H1 (cell line): ENCODE data around the gene GPT2. TPM values are rescaled to one million over a fixed set of nuclear protein-coding genes. Genes with fewer than 3 reads are reported as not detected.
A peak's percentile ranks its signal among the peaks of the same experiment; 100 is the strongest.

ENCODE experiments used
- CTCF ChIA-PET: fragments of 300-600 bp; sonication (Branson Sonifier 250); formaldehyde crosslinking; loops from one replicate; lab custom pipeline; 2021; ENCODE audit not compliant: partially characterized antibody; lab: Charles Lee
- POLR2A ChIA-PET: fragments of 300-600 bp; sonication (Branson Sonifier 250); formaldehyde crosslinking; loops from one replicate; lab custom pipeline; 2021; ENCODE audit warnings: inconsistent platforms; ENCODE audit not compliant: partially characterized antibody; lab: Charles Lee
- DNase-seq, 2 experiments: peaks; one replicate each; pipeline versions ENCODE4 v3.0.0 to v3.0.0-alpha.2; 2010 to 2022; ENCODE audit warnings: low spot score in 2 of 2, low read depth in 1 of 2, mixed read lengths in 1 of 2
- FAIRE-seq: peaks from 2 replicates; lab custom pipeline; 2011; peaks lifted over from hg19 to GRCh38; lab: Jason Lieb, UNC
- H2AFZ ChIP-seq: 2 replicates; pipeline ENCODE4 v1.8.1; 2012; ENCODE audit warnings: low read length, inconsistent platforms
- H2AK5ac ChIP-seq: 2 replicates; pipeline ENCODE4 v1.6.1; 2013; ENCODE audit warnings: low read depth, low read length
- H2BK120ac ChIP-seq: replicated peaks from 2 replicates; pipeline ENCODE3; 2013; ENCODE audit warnings: low read depth, low read length, inconsistent platforms
- H2BK12ac ChIP-seq: 2 replicates; pipeline ENCODE4 v1.6.1; 2013; ENCODE audit warnings: low read depth, low read length
- H2BK15ac ChIP-seq: 2 replicates; pipeline ENCODE4 v1.6.1; 2013; ENCODE audit warnings: low read length
- H2BK20ac ChIP-seq: 2 replicates; pipeline ENCODE4 v1.6.1; 2013; ENCODE audit warnings: low read length
- H2BK5ac ChIP-seq: 2 replicates; pipeline ENCODE4 v1.6.1; 2013; ENCODE audit warnings: low read depth, low read length
- H3K14ac ChIP-seq: 2 replicates; pipeline ENCODE4 v1.6.1; 2013; ENCODE audit warnings: inconsistent platforms; ENCODE audit not compliant: insufficient read length
- H3K18ac ChIP-seq: 2 replicates; pipeline ENCODE4 v1.6.1; 2013; ENCODE audit warnings: low read length; ENCODE audit errors: extremely low read depth
- H3K23ac ChIP-seq: 2 replicates; pipeline ENCODE4 v1.6.1; 2013; ENCODE audit warnings: inconsistent platforms; ENCODE audit not compliant: insufficient read length
- H3K23me2 ChIP-seq: 2 replicates; pipeline ENCODE4 v1.6.1; 2013; ENCODE audit warnings: low read depth, low read length
- H3K27ac ChIP-seq: 2 replicates; pipeline ENCODE4 v1.6.1; 2011; ENCODE audit warnings: low read depth, low read length, inconsistent platforms
- H3K27me3 ChIP-seq, 4 experiments: replicated peaks in 1 of 4; 1 replicate in 1 of 4; 2 replicates in 3 of 4; pipeline versions ENCODE4 v1.6.1 to v1.8.1; 2011 to 2013; ENCODE audit warnings: low read length in 3 of 4, mild to moderate bottlenecking in 3 of 4, inconsistent platforms in 2 of 4, mixed read lengths in 2 of 4, moderate library complexity in 1 of 4; ENCODE audit not compliant: control insufficient read depth in 3 of 4, insufficient read depth in 3 of 4; ENCODE audit errors: extremely low read depth in 1 of 4
- H3K36me3 ChIP-seq, 4 experiments: 2 replicates each; pipeline versions ENCODE4 v1.6.1 to v1.8.1; 2011 to 2013; ENCODE audit warnings: mild to moderate bottlenecking in 4 of 4, low read length in 3 of 4, moderate library complexity in 2 of 4, control low read depth in 1 of 4, inconsistent platforms in 1 of 4; ENCODE audit not compliant: insufficient read depth in 4 of 4, control insufficient read depth in 2 of 4
- H3K4ac ChIP-seq: replicated peaks from 2 replicates; pipeline ENCODE3; 2013; ENCODE audit warnings: low read length, low read depth, mixed read lengths, inconsistent platforms; ENCODE audit not compliant: insufficient read length
- H3K4me1 ChIP-seq, 4 experiments: replicated peaks in 1 of 4; 1 replicate in 1 of 4; 2 replicates in 3 of 4; pipeline versions ENCODE4 v1.6.1 to v1.8.1; 2011 to 2013; ENCODE audit warnings: low read length in 3 of 4, inconsistent platforms in 2 of 4, mixed read lengths in 1 of 4; ENCODE audit not compliant: insufficient read depth in 4 of 4, control insufficient read depth in 3 of 4
- H3K4me2 ChIP-seq, 2 experiments: 2 replicates each; pipeline versions ENCODE4 v1.6.1 to v1.8.1; 2011 to 2013; ENCODE audit warnings: low read depth in 2 of 2, low read length in 2 of 2, control low read depth in 1 of 2, inconsistent platforms in 1 of 2, mild to moderate bottlenecking in 1 of 2; ENCODE audit not compliant: insufficient read depth in 1 of 2
- H3K4me3 ChIP-seq, 4 experiments: fragments of 200-600, 300-600 bp in 1 of 4; sonication (generic), shearing (Covaris generic), sonication (Bioruptor Twin) in 1 of 4; 2 replicates each; pipeline versions ENCODE4 v1.5.1 to v1.8.1; 2011 to 2016; ENCODE audit warnings: low read length in 4 of 4, low read depth in 3 of 4, control low read depth in 2 of 4, inconsistent platforms in 2 of 4, mild to moderate bottlenecking in 2 of 4, mixed read lengths in 1 of 4, moderate library complexity in 1 of 4; ENCODE audit not compliant: insufficient read depth in 2 of 4; ENCODE audit errors: extremely low read depth in 1 of 4
- H3K56ac ChIP-seq: replicated peaks from 2 replicates; pipeline ENCODE3; 2013; ENCODE audit warnings: low read depth, mild to moderate bottlenecking, mixed read lengths, low read length, inconsistent platforms; ENCODE audit not compliant: insufficient read length
- H3K79me1 ChIP-seq: 2 replicates; pipeline ENCODE4 v1.6.1; 2013; ENCODE audit warnings: low read depth, low read length, control low read depth
- H3K79me2 ChIP-seq, 2 experiments: 2 replicates each; pipeline versions ENCODE4 v1.6.1 to v1.8.1; 2012 to 2013; ENCODE audit warnings: low read length in 2 of 2, mild to moderate bottlenecking in 2 of 2, inconsistent platforms in 1 of 2; ENCODE audit not compliant: insufficient read depth in 2 of 2, control insufficient read depth in 1 of 2
- H3K9ac ChIP-seq, 4 experiments: replicated peaks in 1 of 4; 1 replicate in 1 of 4; 2 replicates in 3 of 4; pipeline versions ENCODE4 v1.6.1 to v1.8.1; 2011 to 2013; ENCODE audit warnings: low read depth in 3 of 4, low read length in 3 of 4, control low read depth in 2 of 4, mild to moderate bottlenecking in 2 of 4, moderate library complexity in 2 of 4, inconsistent platforms in 1 of 4; ENCODE audit errors: extremely low read depth in 1 of 4
- H3K9me3 ChIP-seq, 2 experiments: 2 replicates each; pipeline versions ENCODE4 v1.6.1 to v1.8.1; 2012 to 2013; ENCODE audit warnings: mild to moderate bottlenecking in 2 of 2, moderate library complexity in 2 of 2, control low read depth in 1 of 2, inconsistent platforms in 1 of 2, low read depth in 1 of 2, low read length in 1 of 2, mixed read lengths in 1 of 2; ENCODE audit not compliant: insufficient read depth in 2 of 2
- H4K20me1 ChIP-seq, 2 experiments: replicated peaks in 1 of 2; 2 replicates each; pipeline versions ENCODE3 to v1.8.1; 2011 to 2013; ENCODE audit warnings: inconsistent platforms in 2 of 2, low read length in 2 of 2, mild to moderate bottlenecking in 1 of 2; ENCODE audit not compliant: insufficient read depth in 2 of 2, control insufficient read depth in 1 of 2
- H4K5ac ChIP-seq: 2 replicates; pipeline ENCODE4 v1.6.1; 2013; ENCODE audit warnings: low read length, low read depth, mixed read lengths, inconsistent platforms; ENCODE audit not compliant: insufficient read length
- H4K8ac ChIP-seq: 2 replicates; pipeline ENCODE4 v1.8.0; 2013; ENCODE audit warnings: mild to moderate bottlenecking, moderate library complexity, low read length, inconsistent platforms; ENCODE audit not compliant: insufficient read depth; ENCODE audit errors: extremely low read depth
- H4K91ac ChIP-seq: replicated peaks from 2 replicates; pipeline ENCODE3; 2013; ENCODE audit warnings: low read length, mixed read lengths, inconsistent platforms; ENCODE audit not compliant: insufficient read length
- POLR2A ChIP-seq, 2 experiments: IDR thresholded peaks; 1 replicate in 1 of 2; 2 replicates in 1 of 2; pipeline ENCODE4 v1.6.1; 2011; ENCODE audit warnings: low read depth in 2 of 2, low read length in 2 of 2, mild to moderate bottlenecking in 2 of 2; ENCODE audit errors: control extremely low read depth in 1 of 2
- POLR2AphosphoS5 ChIP-seq: IDR thresholded peaks from 2 replicates; pipeline ENCODE4 v1.6.1; 2011; ENCODE audit warnings: low read depth, low read length
- SUZ12 ChIP-seq: fragments of 200-600 bp; sonication (generic); IDR thresholded peaks from 2 replicates; pipeline ENCODE4 v1.6.1; 2012; ENCODE audit warnings: mild to moderate bottlenecking, inconsistent platforms, low read length, moderate library complexity, mixed read lengths
- WGBS, 2 experiments: shearing (Covaris generic) in 1 of 2; methylation state at CpG; one replicate each; pipeline versions ENCODE4 v1.1.6 to v1.1.7; 2013 to 2015; ENCODE audit warnings: low lambda C conversion rate in 2 of 2, mixed read lengths in 2 of 2, inconsistent platforms in 1 of 2, low coverage in 1 of 2, missing lambda C conversion rate in 1 of 2; ENCODE audit not compliant: insufficient replicate concordance in 2 of 2, insufficient coverage in 1 of 2, insufficient read length in 1 of 2; ENCODE audit errors: extremely low coverage in 1 of 2, missing lambda C conversion rate in 1 of 2; 5-methylcytosine and 5-hydroxymethylcytosine counted together
- polyA plus RNA-seq, 7 experiments: library from polyadenylated mRNA; depleted of rRNA in 3 of 7; stranded (reverse) in 5 of 7; unstranded in 2 of 7; fragments of >200 nt in 5 of 7; fragments of 200-250 nt in 2 of 7; gene quantifications; 1 replicate in 5 of 7; 2 replicates in 1 of 7; 4 replicates in 1 of 7; pipeline versions ENCODE4 v1.2.1 to v1.2.3, GENCODE V29; 2011 to 2013; ENCODE audit warnings: missing spikeins in 2 of 7, mixed read lengths in 2 of 7
- total RNA-seq: library from RNA; stranded (reverse); fragmentation: NEBNext Ultra II Directional; extraction: Animal tissue kit (Norgen Biotek cat#: 25700); gene quantifications from 2 replicates; pipeline ENCODE4 v1.2.1, GENCODE V29; 2021

GPT2 gene
- total and polyA plus RNA-seq, 2 of the 8 experiments (the other 6 are each of a cell fraction or from before 2014, with no cell fraction given) = 71.6 to 94.1 TPM

GRCh38 chr16:46882940-46883307 is 1.2 kb upstream of the GPT2 start:
- H3K4me1 ChIP-seq = peaks cover 8 to 31% (median 18%) of the 10 kb centered on the region in 4 experiments
- no peak overlapping the region for H4K8ac ChIP-seq
- DNase-seq (no peak), FAIRE-seq (no peak)
- 0 out of 7 replicates have a peak overlapping the region, but pooled peaks of 1 of the 4 experiments have one; percentile 56 for H3K9ac ChIP-seq
- H3K4me3 ChIP-seq = peak overlapping the region in 1 of 4 experiments; percentile 95; a peak in 2 of 8 replicates
- peak in 1 of 2 experiments; percentile 43; a peak in 1 of 3 replicates for TF ChIP-seq POLR2A (IDR thresholded peaks at IDR 0.05; ENCODE audit: control extremely low read depth in 1 of 2, low read depth in 2 of 2, low read length in 2 of 2)
- TF ChIP-seq POLR2AphosphoS5 = 0 out of 2 replicates have a peak, but pooled peaks have one; percentile 24
- no peak for TF ChIP-seq SUZ12
- ChIA-PET CTCF (interaction anchor here (2.1 to 5.7 kb wide), 2 partner anchors 24 to 29 kb away, joined by 8 to 25 read pairs; no protein-coding TSS in a partner anchor), POLR2A (interaction anchor here (1.0 to 13.8 kb wide), 10 partner anchors 9 to 267 kb away, joined by 3 to 580 read pairs (median 7); partner anchors contain the start of gene ORC6)
- peak overlapping the region; percentile 99 for H2BK5ac ChIP-seq
- H3K23me2 ChIP-seq = peaks cover 13% of the 10 kb centered on the region; the same call in 1 of the 2 replicates
- peak overlapping the region; percentile 100 for H2BK12ac ChIP-seq
- H3K14ac ChIP-seq = no peak overlapping the region
- H3K9me3 ChIP-seq = no peaks in the 10 kb centered on the region
- H3K27me3 ChIP-seq = no peaks in the 10 kb centered on the region
- peaks cover 8% of the 10 kb centered on the region; the same call in 1 of the 2 replicates for H3K79me1 ChIP-seq
- H3K18ac ChIP-seq = peak overlapping the region; percentile 34
- H4K91ac ChIP-seq = peak overlapping the region; percentile 13
- H4K20me1 ChIP-seq = peaks cover 7 to 11% of the 10 kb centered on the region in 2 experiments
- H2BK20ac ChIP-seq = no peak overlapping the region
- H2BK120ac ChIP-seq = no peak overlapping the region
- WGBS, 2 experiments = 83% methylated on average over 6 of the region's 6 CpGs; no CpG with 5 or more reads in 1 of the 2 experiments
- H3K56ac ChIP-seq = no peak overlapping the region
- H3K4me2 ChIP-seq = peak overlapping the region; percentile 81 to 84; a peak in 3 of 4 replicates
- peaks cover 0 to 24% (median 4%) of the 10 kb centered on the region in 4 experiments; a peak in 3 of 8 replicates for H3K36me3 ChIP-seq
- H2BK15ac ChIP-seq = peak overlapping the region; percentile 74; the same call in 1 of the 2 replicates
- peak overlapping the region; percentile 30 for H3K4ac ChIP-seq
- H3K79me2 ChIP-seq = peaks cover 0 to 36% of the 10 kb centered on the region in 2 experiments
- H3K27ac ChIP-seq = no peak overlapping the region
- 0 out of 2 replicates have a peak overlapping the region, but pooled peaks have one; percentile 44 for H2AFZ ChIP-seq
- H4K5ac ChIP-seq = no peak overlapping the region
- no peak overlapping the region for H3K23ac ChIP-seq
- peak overlapping the region; percentile 99; the same call in 1 of the 2 replicates for H2AK5ac ChIP-seq
